ENCODE data around the gene KYAT1. TPM values are rescaled to one million over a fixed set of nuclear protein-coding genes. Genes with fewer than 3 reads are reported as not detected.
"Not testable (repeated sequence)": the region's sequence is repeated elsewhere in the genome, so short reads cannot be mapped to it uniquely, and the experiment has no call there.

The KYAT1 gene
- total RNA-seq, 1 donor from 2014 or later = 12.1 TPM

DNA sequence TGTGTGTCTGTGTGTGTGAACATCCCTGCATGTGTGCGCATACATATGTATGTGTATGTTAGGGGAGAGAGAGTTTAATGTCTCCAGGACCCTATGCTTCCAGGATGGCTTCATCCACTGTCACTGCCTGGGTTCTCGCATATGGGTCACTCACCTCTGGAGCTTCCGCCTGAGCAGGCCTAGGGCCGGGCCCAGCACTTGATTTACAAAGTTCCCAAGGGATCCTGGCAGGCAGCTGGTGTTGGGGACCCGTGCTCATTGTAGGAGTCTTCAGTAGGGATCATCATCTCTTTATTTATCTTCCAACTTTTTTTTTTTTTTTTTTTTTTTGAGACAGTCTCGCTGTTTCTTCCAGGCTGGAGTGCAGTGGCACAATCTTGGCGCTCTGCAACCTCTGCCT lies 81.7 kb downstream of the KYAT1 start:
- Histone ChIP-seq H3K4me3 (no peak overlapping the region), H3K27me3 (ENCODE audit: low read depth) (no peaks in the 10 kb centered on the region), H3K27ac (replicated peaks) (no peak overlapping the region), H3K4me1 (no peaks in the 10 kb centered on the region), H3K36me3 (peaks cover 91% of the 10 kb centered on the region), H3K9me3 (replicated peaks) (no peaks in the 10 kb centered on the region)
- intact Hi-C loops (cut with micrococcal nuclease) = no loop called here
- no peak for DNase-seq
- TF ChIP-seq, protein P1, sequence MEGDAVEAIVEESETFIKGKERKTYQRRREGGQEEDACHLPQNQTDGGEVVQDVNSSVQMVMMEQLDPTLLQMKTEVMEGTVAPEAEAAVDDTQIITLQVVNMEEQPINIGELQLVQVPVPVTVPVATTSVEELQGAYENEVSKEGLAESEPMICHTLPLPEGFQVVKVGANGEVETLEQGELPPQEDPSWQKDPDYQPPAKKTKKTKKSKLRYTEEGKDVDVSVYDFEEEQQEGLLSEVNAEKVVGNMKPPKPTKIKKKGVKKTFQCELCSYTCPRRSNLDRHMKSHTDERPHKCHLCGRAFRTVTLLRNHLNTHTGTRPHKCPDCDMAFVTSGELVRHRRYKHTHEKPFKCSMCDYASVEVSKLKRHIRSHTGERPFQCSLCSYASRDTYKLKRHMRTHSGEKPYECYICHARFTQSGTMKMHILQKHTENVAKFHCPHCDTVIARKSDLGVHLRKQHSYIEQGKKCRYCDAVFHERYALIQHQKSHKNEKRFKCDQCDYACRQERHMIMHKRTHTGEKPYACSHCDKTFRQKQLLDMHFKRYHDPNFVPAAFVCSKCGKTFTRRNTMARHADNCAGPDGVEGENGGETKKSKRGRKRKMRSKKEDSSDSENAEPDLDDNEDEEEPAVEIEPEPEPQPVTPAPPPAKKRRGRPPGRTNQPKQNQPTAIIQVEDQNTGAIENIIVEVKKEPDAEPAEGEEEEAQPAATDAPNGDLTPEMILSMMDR (IDR thresholded peaks at IDR 0.05; ENCODE audit: borderline replicate concordance) = no peak

DNA sequence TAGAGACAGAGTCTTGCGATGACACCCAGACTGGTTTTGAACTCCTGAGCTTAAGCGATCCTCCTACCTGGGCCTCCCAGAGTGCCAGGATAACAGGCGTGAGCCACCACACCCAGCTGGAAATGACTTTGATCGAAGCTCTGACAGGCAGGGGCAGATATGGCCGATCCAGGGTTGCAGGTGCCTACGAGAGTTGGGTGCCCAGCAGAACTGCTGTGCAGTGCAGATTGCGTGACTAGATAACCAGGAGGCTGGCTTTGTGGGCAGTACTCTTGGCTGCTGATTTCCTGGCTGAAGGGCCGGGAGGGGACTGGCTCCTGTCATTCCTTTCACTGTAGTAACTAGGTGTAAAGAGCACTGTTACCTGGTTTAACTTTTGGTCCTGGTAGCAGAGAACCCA lies 82.9 kb downstream of the KYAT1 start:
- no peaks in the 10 kb centered on the region for H3K9me3 ChIP-seq (replicated peaks)
- intact Hi-C loops (cut with micrococcal nuclease) = no loop called here
- no peaks in the 10 kb centered on the region for H3K4me1 ChIP-seq
- TF ChIP-seq, protein P1 (IDR thresholded peaks at IDR 0.05; ENCODE audit: borderline replicate concordance) = no peak
- no peak overlapping the region for H3K4me3 ChIP-seq
- H3K36me3 ChIP-seq = peaks cover 93% of the 10 kb centered on the region
- no peak for DNase-seq
- H3K27me3 ChIP-seq (ENCODE audit: low read depth) = no peaks in the 10 kb centered on the region
- H3K27ac ChIP-seq (replicated peaks) = no peak overlapping the region

- H3K27me3 ChIP-seq (ENCODE audit: low read depth); H3K27ac ChIP-seq (replicated peaks); H3K4me3 ChIP-seq; H3K4me1 ChIP-seq; intact Hi-C loops (cut with micrococcal nuclease); H3K9me3 ChIP-seq (replicated peaks); DNase-seq: not testable (repeated sequence)
- H3K36me3 ChIP-seq = peaks cover 93% of the 10 kb centered on the region
These were observed 86.8 kb downstream of the KYAT1 start for GRCh38 chr9:128794961-128795360.

- H3K27ac ChIP-seq (replicated peaks) = no peak overlapping the region
- intact Hi-C loops (cut with micrococcal nuclease) = no loop called here
- no peaks in the 10 kb centered on the region for H3K9me3 ChIP-seq (replicated peaks)
- no peak overlapping the region for H3K4me3 ChIP-seq
- H3K36me3 ChIP-seq = peaks cover 85% of the 10 kb centered on the region
- TF ChIP-seq, protein P1 (IDR thresholded peaks at IDR 0.05; ENCODE audit: borderline replicate concordance) = no peak
- peaks cover 5% of the 10 kb centered on the region for H3K4me1 ChIP-seq
- DNase-seq = no peak
- no peaks in the 10 kb centered on the region for H3K27me3 ChIP-seq (ENCODE audit: low read depth)
These were observed 88.6 kb downstream of the KYAT1 start for GRCh38 chr9:128792978-128793686.

GRCh38 chr9:128792134-128792533 lies 89.6 kb downstream of the KYAT1 start:
- Histone ChIP-seq H3K4me3 (no peak overlapping the region), H3K27me3 (ENCODE audit: low read depth) (no peaks in the 10 kb centered on the region), H3K27ac (replicated peaks) (no peak overlapping the region), H3K4me1 (peaks cover 15% of the 10 kb centered on the region), H3K9me3 (replicated peaks) (no peaks in the 10 kb centered on the region), H3K36me3 (peaks cover 75% of the 10 kb centered on the region)
- no peak for DNase-seq
- TF ChIP-seq, protein P1 (IDR thresholded peaks at IDR 0.05; ENCODE audit: borderline replicate concordance) = no peak
- intact Hi-C loops (cut with micrococcal nuclease) = no loop called here

DNA sequence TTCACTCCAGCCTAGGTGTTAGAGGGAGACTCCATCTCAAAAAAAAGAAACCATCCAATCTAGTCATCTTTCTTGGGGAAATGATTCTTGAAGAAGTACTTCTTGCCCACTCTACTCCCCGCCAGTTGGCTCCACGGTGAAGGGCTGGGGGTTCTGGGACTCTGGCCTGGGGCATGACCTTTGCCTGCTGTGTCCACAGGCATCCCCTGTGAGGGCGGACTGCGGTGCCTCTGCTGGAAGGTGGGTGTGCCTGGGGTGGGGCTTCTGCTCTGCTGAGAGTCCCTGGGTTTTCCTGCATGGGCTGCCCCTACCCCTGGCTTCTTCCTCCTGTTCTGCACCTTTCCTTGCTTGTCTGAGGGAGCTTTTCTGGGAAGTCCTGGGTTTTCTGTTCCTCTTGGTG lies 91.2 kb downstream of the KYAT1 start:
- H3K36me3 ChIP-seq = peaks cover 60% of the 10 kb centered on the region
- peaks cover 21% of the 10 kb centered on the region for H3K4me1 ChIP-seq
- H3K27me3 ChIP-seq (ENCODE audit: low read depth) = no peaks in the 10 kb centered on the region
- no peak overlapping the region for H3K27ac ChIP-seq (replicated peaks)
- no peaks in the 10 kb centered on the region for H3K9me3 ChIP-seq (replicated peaks)
- intact Hi-C loops (cut with micrococcal nuclease) = no loop called here
- TF ChIP-seq, protein P1 (IDR thresholded peaks at IDR 0.05; ENCODE audit: borderline replicate concordance) = no peak
- H3K4me3 ChIP-seq = no peak overlapping the region
- no peak for DNase-seq

Data from left ventricle myocardium inferior (tissue), 1 donor.